K562 (cell line): ENCODE data around the gene ACKR3. TPM values are rescaled to one million over a fixed set of nuclear protein-coding genes. Genes with fewer than 3 reads are reported as not detected.

Experiments
- ATAC-seq: fragments of 200-7000 bp; cut with Tn5 transposase; 3 replicates; pipeline ENCODE4 v1.9.1; 2020; ENCODE audit warnings: moderate library complexity
- BruUV-seq: library from RNA; stranded (reverse); fragments of 400-500 nt; replicated peaks from 2 replicates; lab custom pipeline; 2021; lab: Mats Ljungman, UMichigan
- CTCF ChIA-PET: fragments of 300-600 bp; formaldehyde crosslinking; extraction: SDS; loops from one replicate; lab custom pipeline; 2021; ENCODE audit warnings: low intra/inter-chr PET ratio; lab: Yijun Ruan, JAX
- POLR2A ChIA-PET: fragments of 300-600, 350-650 bp; sonication (Branson Sonifier 250); formaldehyde crosslinking; extraction: SDS; loops from one replicate; lab custom pipeline; 2021; ENCODE audit warnings: antibody characterized with exemption, inconsistent platforms; lab: Yijun Ruan, JAX
- DNase-seq, 4 experiments: peaks; one replicate each; pipeline versions ENCODE4 v3.0.0 to v3.0.0-alpha.2; 2011 to 2018; ENCODE audit warnings: low spot score in 3 of 4, mixed read lengths in 3 of 4; ENCODE audit errors: extremely low read depth in 1 of 4
- FAIRE-seq: peaks from 2 replicates; lab custom pipeline; 2011; peaks lifted over from hg19 to GRCh38; lab: Jason Lieb, UNC
- H2AFZ ChIP-seq: 2 replicates; pipeline ENCODE4 v1.6.0; 2011; ENCODE audit warnings: low read depth, low read length, control low read depth, inconsistent platforms
- H3K27ac ChIP-seq: fragments of 200-600 bp; 3 replicates; pipeline ENCODE4 v1.8.0; 2011; ENCODE audit warnings: low read depth, mild to moderate bottlenecking, control low read depth, inconsistent platforms, low read length, moderate library complexity, mixed read lengths; ENCODE audit errors: extremely low read depth
- H3K27me3 ChIP-seq, 2 experiments: fragments of 300-600 bp in 1 of 2; 2 replicates in 1 of 2; 3 replicates in 1 of 2; pipeline versions ENCODE4 v1.6.0 to v1.8.0; 2011; ENCODE audit warnings: inconsistent platforms in 2 of 2, low read length in 2 of 2, mild to moderate bottlenecking in 1 of 2, mixed read lengths in 1 of 2, moderate library complexity in 1 of 2; ENCODE audit not compliant: control insufficient read depth in 2 of 2, insufficient read depth in 2 of 2
- H3K36me3 ChIP-seq: fragments of 300-600 bp; 3 replicates; pipeline ENCODE4 v1.8.0; 2011; ENCODE audit warnings: mild to moderate bottlenecking, low read length, inconsistent platforms; ENCODE audit not compliant: control insufficient read depth, insufficient read depth
- H3K4me1 ChIP-seq, 2 experiments: fragments of 200-600 bp in 1 of 2; replicated peaks in 1 of 2; 2 replicates in 1 of 2; 3 replicates in 1 of 2; pipeline versions ENCODE4 v1.5.1 to v1.8.0; 2011; ENCODE audit warnings: inconsistent platforms in 2 of 2, low read length in 2 of 2, mild to moderate bottlenecking in 1 of 2, mixed read lengths in 1 of 2, moderate library complexity in 1 of 2; ENCODE audit not compliant: control insufficient read depth in 2 of 2, insufficient read depth in 2 of 2
- H3K4me2 ChIP-seq: 2 replicates; pipeline ENCODE4 v1.6.1; 2011; ENCODE audit warnings: low read length, control low read depth, inconsistent platforms, mixed read lengths; ENCODE audit not compliant: insufficient read depth
- H3K4me3 ChIP-seq: fragments of 200-600 bp; sonication (generic), shearing (Covaris generic); 2 replicates; pipeline ENCODE4 v1.5.1; 2016; ENCODE audit warnings: control low read depth, inconsistent platforms
- H3K79me2 ChIP-seq: fragments of 200-600 bp; 3 replicates; pipeline ENCODE4 v1.8.0; 2011; ENCODE audit warnings: low read length, inconsistent platforms; ENCODE audit not compliant: control insufficient read depth, insufficient read depth
- H3K9ac ChIP-seq, 2 experiments: 2 replicates each; pipeline versions ENCODE4 v1.6.0 to v1.6.1; 2011; ENCODE audit warnings: low read depth in 2 of 2, low read length in 2 of 2, control low read depth in 1 of 2, inconsistent platforms in 1 of 2, mild to moderate bottlenecking in 1 of 2, mixed read lengths in 1 of 2; ENCODE audit not compliant: insufficient read depth in 1 of 2
- H3K9me1 ChIP-seq: one replicate; pipeline ENCODE4 v1.6.0; 2011; ENCODE audit warnings: inconsistent platforms, mild to moderate bottlenecking, low read length, moderate library complexity; ENCODE audit not compliant: control insufficient read depth, insufficient read depth
- H3K9me3 ChIP-seq: replicated peaks from 2 replicates; pipeline ENCODE4 v1.5.1; 2011; ENCODE audit warnings: low read depth, low read length, inconsistent platforms; ENCODE audit not compliant: control insufficient read depth, insufficient read depth
- H4K20me1 ChIP-seq: replicated peaks from 2 replicates; pipeline ENCODE4 v1.6.1; 2011; ENCODE audit warnings: low read length, inconsistent platforms, mixed read lengths; ENCODE audit not compliant: control insufficient read depth, insufficient read depth
- ARID4B ChIP-seq: sonication (generic); formaldehyde crosslinking; IDR thresholded peaks from 2 replicates; pipeline ENCODE4 v1.8.0; 2022; ENCODE audit warnings: mild to moderate bottlenecking, missing genetic modification reagents
- CREM ChIP-seq: IDR thresholded peaks from 2 replicates; pipeline ENCODE4 v1.6.1; 2014; ENCODE audit warnings: antibody characterized with exemption, low read depth
- KAT8 ChIP-seq: fragments of 450-650 bp; IDR thresholded peaks from 2 replicates; pipeline ENCODE4 v1.6.1; 2016; ENCODE audit warnings: low read depth, mild to moderate bottlenecking
- MAFK ChIP-seq: IDR thresholded peaks from 2 replicates; pipeline ENCODE4 v1.6.1; 2011; ENCODE audit warnings: low read length, improper control_type of control experiment
- MTF1 ChIP-seq: fragments of 250-450 bp; sonication (Bioruptor Pico); IDR thresholded peaks from 2 replicates; pipeline ENCODE4 v1.9.0; 2021; ENCODE audit warnings: moderate library complexity, mild to moderate bottlenecking, inconsistent platforms, borderline replicate concordance
- POLR2G ChIP-seq: fragments of 200-400 bp; formaldehyde crosslinking; IDR thresholded peaks from 2 replicates; pipeline ENCODE4 v1.6.1; 2017; ENCODE audit warnings: low read depth, mild to moderate bottlenecking, antibody characterized with exemption, low read length, moderate library complexity
- SMARCA5 ChIP-seq: fragments of 450-650 bp; IDR thresholded peaks from 2 replicates; pipeline ENCODE4 v1.6.1; 2016
- TCF3 ChIP-seq: sonication (generic); formaldehyde crosslinking; IDR thresholded peaks from 2 replicates; pipeline ENCODE4 v1.4.0; 2020; ENCODE audit warnings: mild to moderate bottlenecking, missing genetic modification reagents
- ZNF175 ChIP-seq: fragments of 200-800 bp; sonication (Bioruptor generic); IDR thresholded peaks from 2 replicates; pipeline ENCODE4 v1.6.1; 2016; ENCODE audit warnings: low read depth, mild to moderate bottlenecking, missing genetic modification characterization, missing compliant biosample characterization
- ZNF436 ChIP-seq: fragments of 250-450, 450-650 bp; sonication (Bioruptor Pico); formaldehyde crosslinking; IDR thresholded peaks from 2 replicates; pipeline ENCODE4 v1.7.0; 2020; ENCODE audit warnings: mild to moderate bottlenecking
- ZNF830 ChIP-seq: fragments of 250-450 bp; sonication (Bioruptor Pico); IDR thresholded peaks from 2 replicates; pipeline ENCODE4 v1.5.0; 2021; ENCODE audit warnings: mild to moderate bottlenecking
- WGBS: fragments of 100-300 bp; shearing (Covaris generic); methylation state at CpG from one replicate; pipeline ENCODE4 v1.1.6; 2016; ENCODE audit warnings: low coverage, mixed read lengths; ENCODE audit not compliant: insufficient coverage; ENCODE audit errors: missing lambda C conversion rate; 5-methylcytosine and 5-hydroxymethylcytosine counted together
- in situ Hi-C: fragments of 300-500 bp; cut with MboI; formaldehyde crosslinking; loops from 4 replicates; pipeline ENCODE4 v1.15.0; 2018; ENCODE audit warnings: inconsistent platforms, mixed read lengths
- intact Hi-C: fragments of 100-400 bp; cut with micrococcal nuclease; formaldehyde crosslinking; loops from 2 replicates; pipeline ENCODE4 v1.14.2; 2022
- polyA plus RNA-seq, 8 experiments: library from polyadenylated mRNA; depleted of rRNA in 4 of 8; stranded (reverse) in 5 of 8; unstranded in 3 of 8; fragments of >200 nt; fragmentation: Nextera tagmentation in 2 of 8; fragmentation: Illumina TruSeq in 1 of 8; extraction: Ambion mirVana in 2 of 8; extraction: Trizol in 1 of 8; gene quantifications; 2 replicates each; pipeline versions ENCODE4 v1.2.1 to v1.2.3, GENCODE V29; 2011 to 2014; ENCODE audit warnings: inconsistent platforms in 1 of 8, missing spikeins in 1 of 8
- total RNA-seq, 7 experiments: library from RNA; depleted of rRNA in 6 of 7; stranded (reverse); fragments of >200 nt in 6 of 7; fragmentation: Illumina TruSeq in 2 of 7; extraction: Trizol in 2 of 7; gene quantifications; 2 replicates each; pipeline versions ENCODE4 v1.2.1 to v1.2.3, GENCODE V29; 2011 to 2021; ENCODE audit warnings: low replicate concordance in 1 of 7
- TF ChIP-seq, protein P1 (sequence below): sonication (generic); IDR thresholded peaks from 2 replicates; pipeline ENCODE4 v1.6.1; 2016
- TF ChIP-seq, protein P2 (sequence below): fragments of 250-450 bp; sonication (Bioruptor Pico); IDR thresholded peaks from 2 replicates; pipeline ENCODE4 v1.8.0; 2021; ENCODE audit warnings: moderate library complexity, mild to moderate bottlenecking, inconsistent platforms
- TF ChIP-seq, protein P3 (sequence below): sonication (generic); formaldehyde crosslinking; IDR thresholded peaks from 2 replicates; pipeline ENCODE4 v1.9.0; 2022; ENCODE audit warnings: mild to moderate bottlenecking, missing genetic modification reagents
- TF ChIP-seq, protein P4 (sequence below): sonication (generic); formaldehyde crosslinking; IDR thresholded peaks from 2 replicates; pipeline ENCODE4 v1.8.0; 2022; ENCODE audit warnings: mild to moderate bottlenecking, low read depth, missing genetic modification reagents

ACKR3 gene
- total and polyA plus RNA-seq, 9 of the 15 experiments (the other 6 are each of a cell fraction or from before 2014, with no cell fraction given): 0.07 TPM; not detected in 8

DNA sequence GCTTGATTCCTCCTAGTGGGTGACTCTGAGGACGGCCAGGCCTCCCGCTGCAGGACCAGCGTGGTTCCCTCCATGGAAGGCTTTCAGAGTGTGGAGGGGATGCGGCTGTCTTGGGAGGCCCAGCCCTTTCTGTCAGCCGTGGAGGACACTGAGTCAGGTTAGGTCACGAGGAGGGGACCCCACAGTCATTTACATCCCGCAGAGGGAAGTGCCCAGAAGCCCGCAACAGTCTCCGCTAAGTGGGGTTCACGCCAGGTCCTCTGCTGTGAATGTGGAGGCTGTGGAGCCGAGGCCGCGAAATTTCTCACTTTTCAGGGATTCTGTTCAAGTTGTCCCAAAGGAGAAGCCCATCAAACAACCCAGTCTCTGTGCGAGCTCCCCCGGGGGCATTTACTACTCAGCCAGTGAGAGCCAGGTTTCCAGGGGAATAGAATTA, 8.8 kb downstream of the ACKR3 start:
- ChIA-PET POLR2A (no interaction called here), CTCF (no interaction called here)
- Histone ChIP-seq H3K4me2 (no peak overlapping the region), H2AFZ (no peak overlapping the region), H3K9me1 (no peaks in the 10 kb centered on the region), H3K27ac (no peak overlapping the region), H3K79me2 (no peaks in the 10 kb centered on the region), H3K27me3 (peaks cover 3 to 49% of the 10 kb centered on the region in 2 experiments; a peak in 4 of 5 replicates), H3K36me3 (no peaks in the 10 kb centered on the region), H3K4me3 (no peak overlapping the region), H3K4me1 (no peaks in the 10 kb centered on the region), H4K20me1 (no peaks in the 10 kb centered on the region), H3K9me3 (no peaks in the 10 kb centered on the region), H3K9ac (no peak overlapping the region)
- WGBS: under 1% methylated on average over 14 of the region's 15 CpGs
- intact Hi-C loops (no loop called here), in situ Hi-C loops (no loop called here)
- DNase-seq (no peak), ATAC-seq (no peak), FAIRE-seq (no peak)
- no TSS peak for BruUV-seq
- TF ChIP-seq ZNF175 (CRISPR knock-in tag) (no peak), ZNF830 (no peak), POLR2G (no peak), ARID4B (no peak), TCF3 (CRISPR knock-in tag) (no peak), KAT8 (no peak), CREM (no peak), MTF1 (no peak), MAFK (no peak), SMARCA5 (no peak), ZNF436 (CRISPR knock-in tag) (no peak)
- TF ChIP-seq, protein P1, sequence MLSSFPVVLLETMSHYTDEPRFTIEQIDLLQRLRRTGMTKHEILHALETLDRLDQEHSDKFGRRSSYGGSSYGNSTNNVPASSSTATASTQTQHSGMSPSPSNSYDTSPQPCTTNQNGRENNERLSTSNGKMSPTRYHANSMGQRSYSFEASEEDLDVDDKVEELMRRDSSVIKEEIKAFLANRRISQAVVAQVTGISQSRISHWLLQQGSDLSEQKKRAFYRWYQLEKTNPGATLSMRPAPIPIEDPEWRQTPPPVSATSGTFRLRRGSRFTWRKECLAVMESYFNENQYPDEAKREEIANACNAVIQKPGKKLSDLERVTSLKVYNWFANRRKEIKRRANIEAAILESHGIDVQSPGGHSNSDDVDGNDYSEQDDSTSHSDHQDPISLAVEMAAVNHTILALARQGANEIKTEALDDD: no peak
- TF ChIP-seq, protein P2, sequence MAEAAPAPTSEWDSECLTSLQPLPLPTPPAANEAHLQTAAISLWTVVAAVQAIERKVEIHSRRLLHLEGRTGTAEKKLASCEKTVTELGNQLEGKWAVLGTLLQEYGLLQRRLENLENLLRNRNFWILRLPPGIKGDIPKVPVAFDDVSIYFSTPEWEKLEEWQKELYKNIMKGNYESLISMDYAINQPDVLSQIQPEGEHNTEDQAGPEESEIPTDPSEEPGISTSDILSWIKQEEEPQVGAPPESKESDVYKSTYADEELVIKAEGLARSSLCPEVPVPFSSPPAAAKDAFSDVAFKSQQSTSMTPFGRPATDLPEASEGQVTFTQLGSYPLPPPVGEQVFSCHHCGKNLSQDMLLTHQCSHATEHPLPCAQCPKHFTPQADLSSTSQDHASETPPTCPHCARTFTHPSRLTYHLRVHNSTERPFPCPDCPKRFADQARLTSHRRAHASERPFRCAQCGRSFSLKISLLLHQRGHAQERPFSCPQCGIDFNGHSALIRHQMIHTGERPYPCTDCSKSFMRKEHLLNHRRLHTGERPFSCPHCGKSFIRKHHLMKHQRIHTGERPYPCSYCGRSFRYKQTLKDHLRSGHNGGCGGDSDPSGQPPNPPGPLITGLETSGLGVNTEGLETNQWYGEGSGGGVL (CRISPR knock-in tag): no peak
- TF ChIP-seq, protein P3, sequence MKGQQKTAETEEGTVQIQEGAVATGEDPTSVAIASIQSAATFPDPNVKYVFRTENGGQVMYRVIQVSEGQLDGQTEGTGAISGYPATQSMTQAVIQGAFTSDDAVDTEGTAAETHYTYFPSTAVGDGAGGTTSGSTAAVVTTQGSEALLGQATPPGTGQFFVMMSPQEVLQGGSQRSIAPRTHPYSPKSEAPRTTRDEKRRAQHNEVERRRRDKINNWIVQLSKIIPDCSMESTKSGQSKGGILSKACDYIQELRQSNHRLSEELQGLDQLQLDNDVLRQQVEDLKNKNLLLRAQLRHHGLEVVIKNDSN (CRISPR knock-in tag): no peak
- TF ChIP-seq, protein P4, sequence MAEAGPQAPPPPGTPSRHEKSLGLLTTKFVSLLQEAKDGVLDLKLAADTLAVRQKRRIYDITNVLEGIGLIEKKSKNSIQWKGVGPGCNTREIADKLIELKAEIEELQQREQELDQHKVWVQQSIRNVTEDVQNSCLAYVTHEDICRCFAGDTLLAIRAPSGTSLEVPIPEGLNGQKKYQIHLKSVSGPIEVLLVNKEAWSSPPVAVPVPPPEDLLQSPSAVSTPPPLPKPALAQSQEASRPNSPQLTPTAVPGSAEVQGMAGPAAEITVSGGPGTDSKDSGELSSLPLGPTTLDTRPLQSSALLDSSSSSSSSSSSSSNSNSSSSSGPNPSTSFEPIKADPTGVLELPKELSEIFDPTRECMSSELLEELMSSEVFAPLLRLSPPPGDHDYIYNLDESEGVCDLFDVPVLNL (CRISPR knock-in tag): no peak
